Loucy (cell line): Measurements from ENCODE around the gene ETS1.

Experiments used
- H2AFZ ChIP-seq: fragments of 200-600 bp; sonication (generic); 2 replicates; pipeline ENCODE4 v1.6.0; 2016; ENCODE audit warnings: antibody characterized with exemption, mild to moderate bottlenecking, low read length, moderate library complexity
- H3F3A ChIP-seq: fragments of 200-600 bp; 2 replicates; pipeline ENCODE4 v1.6.0; 2016; ENCODE audit warnings: antibody characterized with exemption, low read depth, mild to moderate bottlenecking
- H3K27me3 ChIP-seq: fragments of 200-600 bp; sonication (generic); 2 replicates; pipeline ENCODE4 v1.6.1; 2014; ENCODE audit warnings: low read length, mild to moderate bottlenecking; ENCODE audit not compliant: insufficient read depth, poor library complexity, severe bottlenecking
- H3K36me3 ChIP-seq: fragments of 200-600 bp; sonication (generic); 2 replicates; pipeline ENCODE4 v1.6.1; 2016; ENCODE audit warnings: low read length; ENCODE audit not compliant: insufficient read depth
- H3K4me1 ChIP-seq: fragments of 200-600 bp; sonication (generic); 2 replicates; pipeline ENCODE4 v1.5.1; 2014; ENCODE audit warnings: low read length, mild to moderate bottlenecking; ENCODE audit not compliant: insufficient read depth, poor library complexity, severe bottlenecking
- H3K4me2 ChIP-seq: fragments of 200-600 bp; sonication (generic); 2 replicates; pipeline ENCODE4 v1.6.0; 2014; ENCODE audit warnings: antibody characterized with exemption, low read length, low read depth, mild to moderate bottlenecking; ENCODE audit not compliant: poor library complexity, severe bottlenecking
- H3K4me3 ChIP-seq: fragments of 200-600 bp; sonication (generic); 2 replicates; pipeline ENCODE4 v1.5.1; 2014; ENCODE audit warnings: low read length, mild to moderate bottlenecking, mixed read lengths; ENCODE audit not compliant: poor library complexity, severe bottlenecking
- H3K79me2 ChIP-seq: fragments of 200-600 bp; sonication (generic); 2 replicates; pipeline ENCODE4 v1.6.1; 2014; ENCODE audit warnings: low read length; ENCODE audit not compliant: insufficient read depth
- H3K9ac ChIP-seq: fragments of 200-600 bp; sonication (generic); 2 replicates; pipeline ENCODE4 v1.6.0; 2014; ENCODE audit warnings: mild to moderate bottlenecking, low read depth, low read length, moderate library complexity; ENCODE audit not compliant: poor library complexity, severe bottlenecking
- H3K9me2 ChIP-seq: fragments of 200-600 bp; sonication (generic); replicated peaks from 2 replicates; pipeline ENCODE4 v1.6.1; 2016; ENCODE audit warnings: low read depth, low read length, mixed read lengths
- H3K9me3 ChIP-seq: fragments of 200-600 bp; sonication (generic); 2 replicates; pipeline ENCODE4 v1.6.1; 2014; ENCODE audit warnings: mild to moderate bottlenecking, antibody characterized with exemption, low read length, low read depth; ENCODE audit not compliant: insufficient read depth
- H4K20me1 ChIP-seq: fragments of 200-600 bp; sonication (generic); 2 replicates; pipeline ENCODE4 v1.6.0; 2014; ENCODE audit warnings: antibody characterized with exemption, low read length, mild to moderate bottlenecking; ENCODE audit not compliant: insufficient read depth, poor library complexity, severe bottlenecking
- EZH2phosphoT487 ChIP-seq: fragments of 200-600 bp; IDR thresholded peaks from 2 replicates; pipeline ENCODE4 v1.6.1; 2018; ENCODE audit warnings: antibody characterized with exemption, mild to moderate bottlenecking, moderate library complexity, borderline replicate concordance
- TF ChIP-seq, protein P1 (sequence below): fragments of 200-600 bp; sonication (generic); conservative IDR thresholded peaks from 2 replicates; pipeline ENCODE4 v1.5.1; 2014; ENCODE audit warnings: mild to moderate bottlenecking, antibody characterized with exemption, low read length

Gene ETS1

DNA sequence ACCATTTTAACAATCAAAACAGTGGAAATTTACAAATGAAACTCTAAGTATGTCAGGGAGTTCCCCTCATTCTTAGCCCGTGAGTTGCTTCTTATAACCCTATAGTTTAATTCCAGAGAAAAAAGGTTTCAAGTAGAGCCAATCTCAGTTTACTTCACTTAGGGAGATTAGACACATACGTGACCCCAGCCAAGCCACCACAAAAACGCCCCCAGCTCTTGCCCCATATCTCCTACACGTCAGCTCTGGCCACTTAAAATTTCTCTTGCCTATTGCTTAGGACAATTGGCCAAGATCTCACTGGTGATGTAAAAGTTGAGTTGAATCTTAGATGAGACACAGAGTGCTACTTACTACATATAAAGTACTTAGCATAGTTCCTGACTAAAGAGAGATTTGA, 166.4 kb downstream of the ETS1 start:
- H3K36me3 ChIP-seq, result no peaks in the 10 kb centered on the region
- no peaks in the 10 kb centered on the region for H4K20me1 ChIP-seq
- peak overlapping the region; percentile 71 for H3K4me2 ChIP-seq
- peak overlapping the region; percentile 49 for H3K9ac ChIP-seq
- H3K9me3 ChIP-seq, result no peaks in the 10 kb centered on the region
- TF ChIP-seq, protein P1, sequence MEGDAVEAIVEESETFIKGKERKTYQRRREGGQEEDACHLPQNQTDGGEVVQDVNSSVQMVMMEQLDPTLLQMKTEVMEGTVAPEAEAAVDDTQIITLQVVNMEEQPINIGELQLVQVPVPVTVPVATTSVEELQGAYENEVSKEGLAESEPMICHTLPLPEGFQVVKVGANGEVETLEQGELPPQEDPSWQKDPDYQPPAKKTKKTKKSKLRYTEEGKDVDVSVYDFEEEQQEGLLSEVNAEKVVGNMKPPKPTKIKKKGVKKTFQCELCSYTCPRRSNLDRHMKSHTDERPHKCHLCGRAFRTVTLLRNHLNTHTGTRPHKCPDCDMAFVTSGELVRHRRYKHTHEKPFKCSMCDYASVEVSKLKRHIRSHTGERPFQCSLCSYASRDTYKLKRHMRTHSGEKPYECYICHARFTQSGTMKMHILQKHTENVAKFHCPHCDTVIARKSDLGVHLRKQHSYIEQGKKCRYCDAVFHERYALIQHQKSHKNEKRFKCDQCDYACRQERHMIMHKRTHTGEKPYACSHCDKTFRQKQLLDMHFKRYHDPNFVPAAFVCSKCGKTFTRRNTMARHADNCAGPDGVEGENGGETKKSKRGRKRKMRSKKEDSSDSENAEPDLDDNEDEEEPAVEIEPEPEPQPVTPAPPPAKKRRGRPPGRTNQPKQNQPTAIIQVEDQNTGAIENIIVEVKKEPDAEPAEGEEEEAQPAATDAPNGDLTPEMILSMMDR, result no peak
- TF ChIP-seq EZH2phosphoT487, result no peak
- peaks cover 67% of the 10 kb centered on the region for H3K4me1 ChIP-seq
- no peaks in the 10 kb centered on the region for H3K9me2 ChIP-seq
- no peaks in the 10 kb centered on the region for H3K27me3 ChIP-seq
- H2AFZ ChIP-seq, result no peak overlapping the region
- peaks cover 5% of the 10 kb centered on the region; the same call in 1 of the 2 replicates for H3F3A ChIP-seq
- no peaks in the 10 kb centered on the region for H3K79me2 ChIP-seq
- no peak overlapping the region for H3K4me3 ChIP-seq

DNA sequence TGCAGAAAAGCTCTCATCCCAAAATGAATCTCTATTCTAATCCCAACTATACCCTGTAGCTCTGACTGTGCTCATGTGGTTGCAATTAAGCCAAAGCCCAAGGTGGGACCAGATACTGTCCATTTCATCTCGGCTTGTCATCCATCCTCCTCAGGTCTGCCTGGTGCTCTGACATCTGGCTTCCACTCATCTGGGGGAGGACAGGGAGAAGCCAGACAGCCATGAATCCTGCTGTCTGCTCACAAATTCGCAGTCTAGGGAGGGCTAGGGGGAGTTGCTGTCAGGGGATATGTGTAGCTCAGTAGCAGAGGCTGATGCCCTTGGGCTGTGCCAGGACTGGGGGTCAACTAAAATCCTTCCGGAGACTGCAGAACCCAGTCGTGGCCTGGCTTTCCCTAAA, 167.1 kb downstream of the ETS1 start:
- Histone ChIP-seq H3K9me3 (no peaks in the 10 kb centered on the region), H3K9ac (no peak overlapping the region), H3F3A (peaks cover 5% of the 10 kb centered on the region; the same call in 1 of the 2 replicates), H3K9me2 (no peaks in the 10 kb centered on the region), H4K20me1 (no peaks in the 10 kb centered on the region), H3K36me3 (no peaks in the 10 kb centered on the region), H2AFZ (no peak overlapping the region), H3K4me1 (peaks cover 63% of the 10 kb centered on the region), H3K4me3 (no peak overlapping the region), H3K4me2 (no peak overlapping the region), H3K27me3 (no peaks in the 10 kb centered on the region), H3K79me2 (no peaks in the 10 kb centered on the region)
- TF ChIP-seq EZH2phosphoT487, result no peak
- TF ChIP-seq, protein P1, result no peak

DNA sequence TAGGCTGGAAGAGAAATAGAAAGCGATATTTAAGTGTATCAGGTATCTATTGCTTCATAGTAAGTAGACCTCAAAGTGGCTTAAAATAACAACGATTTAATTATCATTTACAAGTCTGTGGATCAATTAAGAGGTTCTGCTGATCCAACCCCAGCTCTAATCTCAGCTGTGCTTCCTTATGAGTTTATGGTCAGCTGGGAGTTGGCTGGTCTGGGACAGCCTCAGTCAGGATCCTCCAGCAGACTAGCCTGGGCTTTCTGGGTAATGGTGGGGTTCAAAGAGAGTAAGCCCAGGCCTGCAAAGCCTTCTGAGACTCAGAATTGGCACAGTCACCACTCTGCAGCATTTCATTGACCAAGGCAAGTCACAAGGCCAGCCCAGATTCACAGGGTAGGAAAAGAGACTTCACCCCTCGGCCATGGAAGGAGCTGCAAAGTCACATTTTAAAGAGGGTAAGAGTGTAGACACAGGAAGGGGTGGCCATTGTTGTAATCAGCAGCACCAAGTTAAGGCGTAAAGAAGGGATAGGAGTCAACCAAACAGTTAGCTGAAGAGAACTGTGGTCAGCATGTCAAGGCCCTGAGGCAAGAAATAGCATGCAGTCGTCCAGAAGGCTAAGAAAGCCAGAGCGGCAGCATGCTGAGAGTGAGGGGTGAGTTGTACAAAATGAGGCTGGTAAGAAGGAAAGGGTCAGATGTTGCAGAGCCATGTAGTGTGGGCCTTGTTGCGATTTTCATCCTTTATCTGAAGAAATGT, 168.2 kb downstream of the ETS1 start:
- no peaks in the 10 kb centered on the region for H3K36me3 ChIP-seq
- TF ChIP-seq, protein P1, result no peak
- TF ChIP-seq EZH2phosphoT487, result no peak
- no peak overlapping the region for H3K4me2 ChIP-seq
- no peaks in the 10 kb centered on the region for H3K27me3 ChIP-seq
- H3K4me1 ChIP-seq, result peaks cover 52% of the 10 kb centered on the region
- H2AFZ ChIP-seq, result peak overlapping the region; percentile 66; the same call in 1 of the 2 replicates
- no peaks in the 10 kb centered on the region for H4K20me1 ChIP-seq
- H3K4me3 ChIP-seq, result no peak overlapping the region
- peaks cover 5% of the 10 kb centered on the region; the same call in 1 of the 2 replicates for H3F3A ChIP-seq
- no peak overlapping the region for H3K9ac ChIP-seq
- no peaks in the 10 kb centered on the region for H3K9me3 ChIP-seq
- H3K9me2 ChIP-seq, result no peaks in the 10 kb centered on the region
- no peaks in the 10 kb centered on the region for H3K79me2 ChIP-seq
